OCI-LY7 (cell line): Measurements from ENCODE around the gene CWC27. TPM values are rescaled to one million over a fixed set of nuclear protein-coding genes. Genes with fewer than 3 reads are reported as not detected.
"Not testable (repeated sequence)": the region's sequence is repeated elsewhere in the genome, so short reads cannot be mapped to it uniquely, and the experiment has no call there.

Source experiments
- BruUV-seq: library from RNA; stranded (reverse); fragments of 400-500 nt; replicated peaks from 2 replicates; lab custom pipeline; 2021; lab: Mats Ljungman, UMichigan
- CTCF ChIA-PET: fragments of 300-600 bp; sonication (Branson Sonifier 250); formaldehyde crosslinking; loops from one replicate; lab custom pipeline; 2022; ENCODE audit warnings: antibody characterized with exemption; ENCODE audit not compliant: unreplicated experiment; lab: Charles Lee
- POLR2A ChIA-PET: fragments of 300-600 bp; sonication (Branson Sonifier 250); formaldehyde crosslinking; loops from one replicate; lab custom pipeline; 2022; ENCODE audit warnings: antibody characterized with exemption; lab: Charles Lee
- DNase-seq: peaks from one replicate; pipeline ENCODE4 v3.0.0-alpha.2; 2015; ENCODE audit warnings: low spot score
- H2AFZ ChIP-seq: fragments of 200-600 bp; sonication (generic), shearing (Covaris generic); 2 replicates; pipeline ENCODE4 v1.6.1; 2014; ENCODE audit warnings: mild to moderate bottlenecking, antibody characterized with exemption, low read length, moderate library complexity
- H3K27ac ChIP-seq: fragments of 200-600 bp; sonication (generic); 2 replicates; pipeline ENCODE4 v1.5.1; 2014; ENCODE audit warnings: mixed run types, low read depth, mild to moderate bottlenecking, moderate library complexity, low read length, inconsistent platforms; ENCODE audit not compliant: poor library complexity, severe bottlenecking
- H3K36me3 ChIP-seq: fragments of 200-600 bp; sonication (generic); 2 replicates; pipeline ENCODE4 v1.6.1; 2014; ENCODE audit warnings: mild to moderate bottlenecking, antibody characterized with exemption, low read length, moderate library complexity, mixed read lengths; ENCODE audit not compliant: insufficient read depth
- H3K4me1 ChIP-seq: fragments of 200-600 bp; sonication (generic); 2 replicates; pipeline ENCODE4 v1.5.1; 2014; ENCODE audit warnings: mild to moderate bottlenecking, low read length; ENCODE audit not compliant: insufficient read depth, poor library complexity, severe bottlenecking
- H3K4me2 ChIP-seq: fragments of 200-600 bp; sonication (generic); 2 replicates; pipeline ENCODE4 v1.6.1; 2014; ENCODE audit warnings: mild to moderate bottlenecking, low read length
- H3K4me3 ChIP-seq: fragments of 200-600 bp; sonication (generic); 2 replicates; pipeline ENCODE4 v1.5.1; 2014; ENCODE audit warnings: mild to moderate bottlenecking, low read depth, low read length; ENCODE audit not compliant: poor library complexity, severe bottlenecking
- H3K79me2 ChIP-seq: fragments of 200-600 bp; sonication (generic); 2 replicates; pipeline ENCODE4 v1.6.1; 2016; ENCODE audit warnings: low read depth, mild to moderate bottlenecking, low read length, moderate library complexity, mixed read lengths; ENCODE audit not compliant: insufficient read depth
- H3K9me2 ChIP-seq: fragments of 200-600 bp; sonication (generic); 2 replicates; pipeline ENCODE4 v1.6.1; 2016; ENCODE audit warnings: mild to moderate bottlenecking, low read length, mixed read lengths; ENCODE audit not compliant: insufficient read depth
- H3K9me3 ChIP-seq: fragments of 200-600 bp; sonication (generic); 2 replicates; pipeline ENCODE4 v1.6.1; 2014; ENCODE audit warnings: mild to moderate bottlenecking, mixed run types, low read length, mixed read lengths
- H4K20me1 ChIP-seq: fragments of 200-600 bp; sonication (generic); 2 replicates; pipeline ENCODE4 v1.6.1; 2014; ENCODE audit warnings: mild to moderate bottlenecking, antibody characterized with exemption, low read length, moderate library complexity, mixed read lengths; ENCODE audit not compliant: insufficient read depth
- EZH2phosphoT487 ChIP-seq: fragments of 200-600 bp; sonication (generic); IDR thresholded peaks from 2 replicates; pipeline ENCODE4 v1.6.1; 2018; ENCODE audit warnings: low read depth, borderline replicate concordance, mild to moderate bottlenecking, mixed run types, antibody characterized with exemption, low read length, moderate library complexity, mixed read lengths
- intact Hi-C: fragments of 100-400 bp; cut with micrococcal nuclease; formaldehyde crosslinking; loops from one replicate; pipeline ENCODE4 v1.10.0; 2022; ENCODE audit not compliant: unreplicated experiment
- total RNA-seq, 2 experiments: library from RNA; depleted of rRNA in 1 of 2; stranded (reverse); fragments of >200 nt in 1 of 2; shearing (Covaris generic) in 1 of 2; gene quantifications; 2 replicates each; pipeline ENCODE4 v1.2.3, GENCODE V29; 2014 to 2022
- TF ChIP-seq, protein P1 (sequence below): fragments of 200-600 bp; sonication (generic); conservative IDR thresholded peaks from 2 replicates; pipeline ENCODE4 v1.5.1; 2014; ENCODE audit warnings: mild to moderate bottlenecking, antibody characterized with exemption, low read length, moderate library complexity, mixed read lengths

The CWC27 gene
- total RNA-seq, 2 experiments from 2014 or later, result 15.4 to 33.1 TPM

DNA sequence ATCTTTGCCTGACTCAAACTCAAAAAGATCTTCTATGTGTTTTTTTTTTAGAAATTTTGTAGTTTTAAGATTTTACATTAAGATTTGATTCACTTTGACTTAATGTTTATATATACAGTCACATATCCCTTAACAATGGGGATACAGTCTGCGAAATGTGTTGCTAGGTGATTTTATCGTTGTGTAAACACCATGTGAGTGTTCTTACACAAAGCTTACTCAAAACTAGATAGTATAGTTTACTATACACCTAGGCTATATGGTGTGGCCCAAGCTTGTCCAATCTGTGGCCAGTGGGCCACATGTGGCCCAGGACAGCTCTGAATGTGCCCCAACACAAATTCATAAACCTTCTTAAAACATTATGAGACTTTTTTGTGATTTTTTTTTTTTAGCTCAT, 131.9 kb downstream of the CWC27 start:
- Histone ChIP-seq H3K4me3 (no peak overlapping the region), H4K20me1 (no peaks in the 10 kb centered on the region), H3K4me2 (no peak overlapping the region), H3K27ac (no peak overlapping the region), H3K9me2 (no peaks in the 10 kb centered on the region), H3K4me1 (no peaks in the 10 kb centered on the region), H3K36me3 (no peaks in the 10 kb centered on the region), H2AFZ (no peak overlapping the region), H3K9me3 (no peaks in the 10 kb centered on the region), H3K79me2 (no peaks in the 10 kb centered on the region)
- no peak for TF ChIP-seq EZH2phosphoT487
- TF ChIP-seq, protein P1, sequence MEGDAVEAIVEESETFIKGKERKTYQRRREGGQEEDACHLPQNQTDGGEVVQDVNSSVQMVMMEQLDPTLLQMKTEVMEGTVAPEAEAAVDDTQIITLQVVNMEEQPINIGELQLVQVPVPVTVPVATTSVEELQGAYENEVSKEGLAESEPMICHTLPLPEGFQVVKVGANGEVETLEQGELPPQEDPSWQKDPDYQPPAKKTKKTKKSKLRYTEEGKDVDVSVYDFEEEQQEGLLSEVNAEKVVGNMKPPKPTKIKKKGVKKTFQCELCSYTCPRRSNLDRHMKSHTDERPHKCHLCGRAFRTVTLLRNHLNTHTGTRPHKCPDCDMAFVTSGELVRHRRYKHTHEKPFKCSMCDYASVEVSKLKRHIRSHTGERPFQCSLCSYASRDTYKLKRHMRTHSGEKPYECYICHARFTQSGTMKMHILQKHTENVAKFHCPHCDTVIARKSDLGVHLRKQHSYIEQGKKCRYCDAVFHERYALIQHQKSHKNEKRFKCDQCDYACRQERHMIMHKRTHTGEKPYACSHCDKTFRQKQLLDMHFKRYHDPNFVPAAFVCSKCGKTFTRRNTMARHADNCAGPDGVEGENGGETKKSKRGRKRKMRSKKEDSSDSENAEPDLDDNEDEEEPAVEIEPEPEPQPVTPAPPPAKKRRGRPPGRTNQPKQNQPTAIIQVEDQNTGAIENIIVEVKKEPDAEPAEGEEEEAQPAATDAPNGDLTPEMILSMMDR, result no peak
- intact Hi-C loops, result no loop called here
- CTCF ChIA-PET, result no interaction called here
- DNase-seq, result no peak
- BruUV-seq, result no TSS peak
- POLR2A ChIA-PET, result interaction anchor here (1.4 kb wide), 1 partner anchor 13 kb away, joined by 5 read pairs; no protein-coding TSS in a partner anchor

DNA sequence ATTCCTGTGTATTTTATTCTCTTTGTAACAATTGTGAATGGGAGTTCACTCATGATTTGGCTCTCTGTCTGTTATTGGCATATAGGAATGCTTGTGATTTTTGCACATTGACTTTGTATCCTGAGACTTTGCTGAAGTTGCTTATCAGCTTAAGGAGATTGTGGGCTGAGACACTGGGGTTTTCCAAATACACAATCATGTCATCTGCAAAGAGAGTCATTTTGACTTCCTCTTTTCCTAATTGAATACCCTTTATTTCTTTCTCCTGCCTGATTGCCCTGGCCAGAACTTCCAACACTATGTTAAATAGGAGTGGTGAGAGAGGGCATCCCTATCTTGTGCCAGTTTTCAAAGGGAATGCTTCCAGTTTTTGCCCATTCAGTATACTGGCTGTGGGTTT, 138.7 kb downstream of the CWC27 start:
- not testable (repeated sequence) for DNase-seq, H3K9me3 ChIP-seq

DNA sequence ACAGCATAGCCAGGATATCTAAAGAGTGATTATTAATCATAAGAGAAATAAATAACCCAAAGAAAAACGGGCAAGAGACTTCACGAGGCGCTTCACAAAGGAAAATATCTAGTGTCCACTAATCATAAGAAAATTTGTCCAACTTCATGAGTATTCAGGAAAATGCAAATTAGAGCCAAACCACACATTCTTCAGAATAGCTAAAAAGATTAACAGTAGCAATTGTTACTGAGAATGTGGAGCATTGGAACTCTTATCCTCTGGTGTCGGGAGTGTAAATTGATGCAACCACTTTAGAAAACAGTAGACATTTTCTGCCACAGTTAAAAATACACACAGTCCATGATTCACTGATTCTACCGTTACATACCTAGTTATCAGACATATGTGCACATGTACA, 145.7 kb downstream of the CWC27 start:
- no peaks in the 10 kb centered on the region for H3K4me1 ChIP-seq
- no peaks in the 10 kb centered on the region for H3K36me3 ChIP-seq
- H3K27ac ChIP-seq, result no peak overlapping the region
- CTCF ChIA-PET, result no interaction called here
- no peak overlapping the region for H3K4me3 ChIP-seq
- H3K4me2 ChIP-seq, result no peak overlapping the region
- intact Hi-C loops, result no loop called here
- no peaks in the 10 kb centered on the region for H3K79me2 ChIP-seq
- H4K20me1 ChIP-seq, result no peaks in the 10 kb centered on the region
- no peaks in the 10 kb centered on the region for H3K9me2 ChIP-seq
- no peak for DNase-seq
- no peak overlapping the region for H2AFZ ChIP-seq
- POLR2A ChIA-PET, result no interaction called here
- no TSS peak for BruUV-seq
- H3K9me3 ChIP-seq, result no peaks in the 10 kb centered on the region
- no peak for TF ChIP-seq EZH2phosphoT487
- TF ChIP-seq, protein P1, result no peak

More for the DNA sequence above, 138.7 kb downstream of the CWC27 start:
- BruUV-seq, CTCF ChIA-PET, H2AFZ ChIP-seq, H3K4me1 ChIP-seq, H3K4me2 ChIP-seq, H3K9me2 ChIP-seq, H3K36me3 ChIP-seq, H3K4me3 ChIP-seq, H3K79me2 ChIP-seq, H4K20me1 ChIP-seq, intact Hi-C loops, POLR2A ChIA-PET, H3K27ac ChIP-seq: not testable (repeated sequence)
